ENCODE data around the gene SPTBN5.

GRCh38 chr15:41918506-41919126 is 24.8 kb upstream of the SPTBN5 start:
- TF ChIP-seq MAX (CRISPR knock-in tag; IDR thresholded peaks at IDR 0.05), result no peak
- TF ChIP-seq TEAD1 (CRISPR knock-in tag; IDR thresholded peaks at IDR 0.05), result no peak
- no peak for TF ChIP-seq CTCF (IDR thresholded peaks at IDR 0.05)
- TF ChIP-seq GRHL2 (CRISPR knock-in tag; IDR thresholded peaks at IDR 0.05; ENCODE audit: insufficient replicate concordance, severe bottlenecking), result no peak
- TF ChIP-seq E2F1 (CRISPR knock-in tag; IDR thresholded peaks at IDR 0.05), result no peak
- TF ChIP-seq SMAD3 (CRISPR knock-in tag; IDR thresholded peaks at IDR 0.05; ENCODE audit: borderline replicate concordance), result no peak
